Transverse colon (tissue), 4 donors: ENCODE data around the gene ZFP92. TPM values are rescaled to one million over a fixed set of nuclear protein-coding genes. Genes with fewer than 3 reads are reported as not detected.
"Not testable (repeated sequence)": the region's sequence is repeated elsewhere in the genome, so short reads cannot be mapped to it uniquely, and the experiment has no call there.

Experiments used
- DNase-seq: peaks from one replicate; pipeline ENCODE4 v3.0.0-alpha.2; 2019
- H3K27ac ChIP-seq, 4 donors: fragments of 200-600 bp; sonication (generic); 2 replicates each; pipeline ENCODE4 v1.5.1; 2016 to 2018; ENCODE audit warnings: inconsistent platforms in 4 of 4
- H3K27me3 ChIP-seq: fragments of 200-600 bp; sonication (generic); 2 replicates; pipeline ENCODE4 v1.5.1; 2017; ENCODE audit warnings: inconsistent platforms
- H3K36me3 ChIP-seq, 4 donors: fragments of 200-600 bp; sonication (generic); 2 replicates each; pipeline ENCODE4 v1.5.1; 2017 to 2019; ENCODE audit warnings: inconsistent platforms in 4 of 4
- H3K4me1 ChIP-seq, 4 donors: fragments of 200-600 bp; sonication (generic); 2 replicates each; pipeline ENCODE4 v1.5.1; 2017 to 2020; ENCODE audit warnings: inconsistent platforms in 4 of 4
- H3K4me3 ChIP-seq, 4 donors: fragments of 200-600 bp; sonication (generic); 1 replicate in 1 of 4; 2 replicates in 3 of 4; pipeline versions ENCODE4 v1.5.1 to v1.6.1; 2017 to 2019; ENCODE audit warnings: inconsistent platforms in 4 of 4
- H3K9me3 ChIP-seq, 2 donors: fragments of 200-600 bp; sonication (generic); 2 replicates each; pipeline ENCODE4 v1.5.1; 2017 to 2019; ENCODE audit warnings: inconsistent platforms in 2 of 2
- EP300 ChIP-seq: sonication (generic); formaldehyde crosslinking; IDR thresholded peaks from one replicate; pipeline ENCODE4 v1.6.1; 2017; ENCODE audit warnings: antibody characterized with exemption, low read depth
- POLR2A ChIP-seq: fragments of 450-650 bp; IDR thresholded peaks from one replicate; pipeline ENCODE4 v1.6.1; 2016; ENCODE audit warnings: antibody characterized with exemption, mild to moderate bottlenecking, moderate library complexity
- POLR2AphosphoS5 ChIP-seq, 3 donors: sonication (generic); formaldehyde crosslinking; IDR thresholded peaks; one replicate each; pipeline ENCODE4 v1.6.1; 2016; ENCODE audit warnings: antibody characterized with exemption in 3 of 3
- WGBS, 2 donors: methylation state at CpG; one replicate each; pipeline ENCODE4 v1.1.5; 2018; ENCODE audit warnings: low coverage in 1 of 2; 5-methylcytosine and 5-hydroxymethylcytosine counted together
- in situ Hi-C, 4 donors: fragments of 200-750 bp; cut with MboI; loops; one replicate each; pipeline versions ENCODE4 v1.15.0 to v1.15.1; 2017; ENCODE audit warnings: low sequenced_read_pairs in 3 of 4, low pct_ligation_motif_present in 1 of 4, low pct_unique_long_range_greater_than_20kb in 1 of 4
- intact Hi-C: fragments of 100-400 bp; cut with DNase I; formaldehyde crosslinking; loops from one replicate; pipeline ENCODE4 v1.15.1; 2023; ENCODE audit warnings: low total_unique reads
- total RNA-seq, 4 donors: library from RNA; depleted of rRNA; stranded (reverse); fragments of >200 nt; gene quantifications; one replicate each; pipeline ENCODE4 v1.1.0, GENCODE V29; 2016
- TF ChIP-seq, protein P1 (sequence below), 5 experiments: fragments of 200-600 bp in 3 of 5; fragments of 450-650 bp in 2 of 5; sonication (generic) in 3 of 5; IDR thresholded peaks; 1 replicate in 2 of 5; 2 replicates in 3 of 5; pipeline ENCODE4 v1.5.1; 2016 to 2017; ENCODE audit warnings: antibody characterized with exemption in 5 of 5, inconsistent platforms in 3 of 5, mild to moderate bottlenecking in 2 of 5, moderate library complexity in 1 of 5

Gene ZFP92
- total RNA-seq, 4 donors from 2014 or later, result 0.27 to 3.0 (median 1.3) TPM

DNA sequence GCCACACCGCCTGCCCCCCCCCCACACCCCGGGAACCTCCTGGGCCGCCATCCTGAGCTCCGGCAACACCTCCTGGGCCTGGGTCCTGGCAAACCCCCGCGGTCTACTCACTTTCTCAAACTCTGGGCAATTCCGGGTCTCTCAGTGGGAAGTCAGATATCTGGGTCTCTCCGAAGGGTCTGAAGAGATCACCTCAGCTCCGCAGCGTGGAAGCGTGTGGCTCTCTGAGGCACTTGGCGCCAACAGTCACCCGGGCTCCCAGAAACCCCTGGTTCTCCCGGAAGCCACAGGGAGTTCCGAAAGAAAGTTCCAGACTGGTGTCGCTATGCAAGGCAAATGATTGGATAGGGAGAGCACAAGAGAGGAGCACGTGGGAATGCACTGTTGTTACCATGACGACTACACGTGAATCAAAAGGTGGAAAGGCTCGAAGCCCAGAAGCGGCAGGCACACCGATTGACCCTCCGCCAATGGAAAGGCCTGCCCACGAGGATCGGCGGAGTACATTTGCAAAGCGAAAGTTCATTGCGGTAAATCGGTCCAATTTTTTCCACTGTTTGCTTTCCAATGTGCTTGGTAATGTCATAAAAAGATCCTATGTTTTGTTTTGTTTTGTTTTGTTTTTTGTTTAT is 10.0 kb upstream of the ZFP92 start, which contains the start of gene PNMA6E:
TSS of gene PNMA6E (minus strand) at position 218 of the 632 bp plus-strand sequence. CDS start 2,501 bp downstream, outside the sequence.
- no peak within 1 kb of the TSS for H3K4me3 ChIP-seq
- WGBS, 2 donors, result 94% methylated on average over 29 of the region's 29 CpGs; no CpG with 5 or more reads in 1 of the 2 donors
- no peak for TF ChIP-seq POLR2A
- TF ChIP-seq, protein P1, sequence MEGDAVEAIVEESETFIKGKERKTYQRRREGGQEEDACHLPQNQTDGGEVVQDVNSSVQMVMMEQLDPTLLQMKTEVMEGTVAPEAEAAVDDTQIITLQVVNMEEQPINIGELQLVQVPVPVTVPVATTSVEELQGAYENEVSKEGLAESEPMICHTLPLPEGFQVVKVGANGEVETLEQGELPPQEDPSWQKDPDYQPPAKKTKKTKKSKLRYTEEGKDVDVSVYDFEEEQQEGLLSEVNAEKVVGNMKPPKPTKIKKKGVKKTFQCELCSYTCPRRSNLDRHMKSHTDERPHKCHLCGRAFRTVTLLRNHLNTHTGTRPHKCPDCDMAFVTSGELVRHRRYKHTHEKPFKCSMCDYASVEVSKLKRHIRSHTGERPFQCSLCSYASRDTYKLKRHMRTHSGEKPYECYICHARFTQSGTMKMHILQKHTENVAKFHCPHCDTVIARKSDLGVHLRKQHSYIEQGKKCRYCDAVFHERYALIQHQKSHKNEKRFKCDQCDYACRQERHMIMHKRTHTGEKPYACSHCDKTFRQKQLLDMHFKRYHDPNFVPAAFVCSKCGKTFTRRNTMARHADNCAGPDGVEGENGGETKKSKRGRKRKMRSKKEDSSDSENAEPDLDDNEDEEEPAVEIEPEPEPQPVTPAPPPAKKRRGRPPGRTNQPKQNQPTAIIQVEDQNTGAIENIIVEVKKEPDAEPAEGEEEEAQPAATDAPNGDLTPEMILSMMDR (IDR thresholded peaks at IDR 0.05), result no peak
- no peak for TF ChIP-seq EP300
- no peak for TF ChIP-seq POLR2AphosphoS5 (IDR thresholded peaks at IDR 0.05)
- H3K4me1 ChIP-seq, result no peaks in the 10 kb centered on the region
- no peaks in the 10 kb centered on the region for H3K9me3 ChIP-seq
- no peaks in the 10 kb centered on the region for H3K27me3 ChIP-seq
- DNase-seq, result no peak
- in situ Hi-C loops (no loop called here), intact Hi-C loops (no loop called here)
- no peak within 1 kb of the TSS for H3K27ac ChIP-seq
- H3K36me3 ChIP-seq, result no peaks in the 10 kb centered on the region

DNA sequence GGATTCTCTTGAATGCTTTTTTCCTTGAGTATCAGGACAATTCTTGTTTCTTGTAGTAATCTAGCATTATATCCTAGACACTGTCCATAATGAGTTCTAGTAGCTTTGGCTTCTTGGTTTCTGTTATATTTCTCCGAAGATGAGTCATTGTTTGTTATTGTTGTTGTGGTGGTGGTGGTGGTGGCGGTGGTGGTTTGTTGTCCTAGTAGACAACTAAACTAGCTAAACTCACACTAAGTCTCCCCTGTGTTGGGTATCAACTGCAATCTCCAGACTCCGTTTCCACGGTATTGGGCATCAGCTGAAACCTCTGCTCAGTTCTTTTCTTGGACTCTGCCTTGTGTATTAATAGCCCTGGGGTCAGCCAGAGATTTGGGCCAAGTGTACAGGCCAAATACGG is 6.9 kb upstream of the ZFP92 start:
- H3K36me3 ChIP-seq, in situ Hi-C loops, H3K4me3 ChIP-seq, DNase-seq, H3K27me3 ChIP-seq, intact Hi-C loops, H3K4me1 ChIP-seq, H3K27ac ChIP-seq, H3K9me3 ChIP-seq: not testable (repeated sequence)
- WGBS, 2 donors, result 79% methylated on average over 5 of the region's 5 CpGs; no CpG with 5 or more reads in 1 of the 2 donors

DNA sequence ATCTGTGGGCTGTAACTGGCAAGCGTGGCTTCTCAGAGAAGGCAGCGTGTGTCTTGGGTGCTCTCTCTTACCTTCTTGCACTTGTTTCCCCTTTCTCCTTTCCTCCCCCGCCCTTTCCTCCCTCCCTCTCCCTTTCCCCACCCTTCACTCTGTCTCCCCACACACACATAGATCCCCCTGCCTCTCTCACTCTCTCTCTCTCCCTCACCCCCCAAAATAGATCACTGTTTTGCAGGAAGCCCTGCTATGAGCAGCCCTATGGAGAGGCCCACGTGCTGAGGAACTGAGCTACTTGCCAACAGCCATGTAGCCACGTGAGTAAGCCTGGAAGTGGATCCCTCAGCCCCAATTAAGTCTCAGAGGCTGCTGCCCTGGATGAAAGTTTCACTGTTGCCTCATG is 5.8 kb upstream of the ZFP92 start:
- H3K36me3 ChIP-seq, result no peaks in the 10 kb centered on the region
- no peak overlapping the region for H3K27ac ChIP-seq
- intact Hi-C loops (no loop called here), in situ Hi-C loops (no loop called here)
- 42% methylated on average over 5 of the region's 5 CpGs; no CpG with 5 or more reads in 1 of the 2 donors for WGBS, 2 donors
- no peaks in the 10 kb centered on the region for H3K4me1 ChIP-seq
- no peak for TF ChIP-seq POLR2AphosphoS5 (IDR thresholded peaks at IDR 0.05)
- TF ChIP-seq, protein P1 (IDR thresholded peaks at IDR 0.05), result no peak
- no peak for TF ChIP-seq EP300
- no peak for TF ChIP-seq POLR2A
- DNase-seq, result no peak
- H3K27me3 ChIP-seq, result no peaks in the 10 kb centered on the region
- no peaks in the 10 kb centered on the region for H3K9me3 ChIP-seq
- no peak overlapping the region for H3K4me3 ChIP-seq

DNA sequence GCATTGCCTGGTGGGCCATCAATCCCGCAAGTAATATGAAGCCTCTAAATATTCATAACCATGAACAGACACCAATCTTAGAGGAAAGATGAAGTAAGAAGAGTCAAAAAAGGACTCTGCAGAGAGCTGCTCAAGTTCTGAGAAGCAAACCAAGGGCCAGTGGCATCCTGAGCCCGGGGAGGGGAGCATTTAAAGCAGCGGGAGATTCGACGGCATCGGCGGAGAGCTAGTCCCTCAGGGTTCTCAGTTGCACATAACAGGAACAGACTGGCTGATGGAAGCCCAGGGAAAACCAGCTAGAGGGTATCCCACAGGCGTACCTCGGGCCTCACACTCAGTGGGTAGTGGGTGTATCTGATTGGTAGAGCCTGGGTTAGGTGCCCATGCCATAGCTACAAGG is 5.3 kb upstream of the ZFP92 start:
- Histone ChIP-seq H3K4me1 (no peaks in the 10 kb centered on the region), H3K36me3 (no peaks in the 10 kb centered on the region), H3K9me3 (no peaks in the 10 kb centered on the region), H3K27me3 (no peaks in the 10 kb centered on the region), H3K27ac (no peak overlapping the region), H3K4me3 (no peak overlapping the region)
- in situ Hi-C loops, result no loop called here
- intact Hi-C loops, result no loop called here
- 76% methylated on average over 9 of the region's 9 CpGs; no CpG with 5 or more reads in 1 of the 2 donors for WGBS, 2 donors
- TF ChIP-seq POLR2A (no peak), EP300 (no peak), POLR2AphosphoS5 (IDR thresholded peaks at IDR 0.05) (no peak)
- TF ChIP-seq, protein P1 (IDR thresholded peaks at IDR 0.05), result no peak
- no peak for DNase-seq

DNA sequence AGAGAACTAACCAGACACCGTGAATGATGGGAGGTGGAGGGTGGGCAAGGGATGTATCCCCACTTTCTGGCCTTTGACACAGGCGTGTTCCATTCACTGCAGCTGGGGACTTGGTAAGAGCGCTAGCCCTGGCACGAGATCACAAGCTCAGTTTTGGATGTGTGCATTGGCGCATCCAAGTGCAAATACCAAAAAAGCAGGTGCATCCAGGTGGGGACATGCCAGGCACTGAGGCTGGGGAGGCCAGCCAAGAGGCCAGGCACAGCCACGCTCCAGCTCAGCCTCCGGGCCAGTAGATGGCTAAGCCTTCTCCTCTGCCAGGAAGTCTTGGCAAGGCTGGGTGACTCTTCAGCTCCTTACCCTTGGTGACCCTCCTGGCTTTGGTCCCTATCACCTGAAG is 4.4 kb upstream of the ZFP92 start:
- H3K27me3 ChIP-seq, result peaks cover 5% of the 10 kb centered on the region
- no peak overlapping the region for H3K27ac ChIP-seq
- H3K4me1 ChIP-seq, result peaks cover 0 to 3% (median under 1%) of the 10 kb centered on the region in 4 donors
- H3K9me3 ChIP-seq, result no peaks in the 10 kb centered on the region
- TF ChIP-seq EP300, result no peak
- TF ChIP-seq, protein P1 (IDR thresholded peaks at IDR 0.05), result no peak
- TF ChIP-seq POLR2AphosphoS5 (IDR thresholded peaks at IDR 0.05), result no peak
- TF ChIP-seq POLR2A, result no peak
- H3K4me3 ChIP-seq, result no peak overlapping the region
- DNase-seq, result no peak
- 83% methylated on average over 7 of the region's 7 CpGs; no CpG with 5 or more reads in 1 of the 2 donors for WGBS, 2 donors
- in situ Hi-C loops (no loop called here), intact Hi-C loops (no loop called here)
- no peaks in the 10 kb centered on the region for H3K36me3 ChIP-seq
